Stimulated activated effector memory CD8-positive, alpha-beta T cell treated with anti-CD3 and anti-CD28 coated beads, Interleukin-12 subunit alpha, Interleukin-12 subunit beta, amount 100 ng/mL, for 72 hours (primary cell): ENCODE data around the gene ZFP36L2.

Experiments
- ATAC-seq: fragments of 150-1000 bp; cut with Tn5 transposase; 2 replicates; pipeline ENCODE4 v1.10.0; 2021
- DNase-seq, 2 donors: peaks; one replicate each; pipeline ENCODE4 v3.0.0; 2021 to 2022; ENCODE audit warnings: low spot score in 2 of 2
- H3K27ac Mint-ChIP-seq: one replicate; pipeline ENCODE4 v1.8.0; 2022; ENCODE audit warnings: mild to moderate bottlenecking, mixed read lengths
- H3K36me3 Mint-ChIP-seq: one replicate; pipeline ENCODE4 v1.8.0; 2022; ENCODE audit warnings: mild to moderate bottlenecking, mixed read lengths
- H3K4me1 Mint-ChIP-seq: one replicate; pipeline ENCODE4 v1.8.0; 2022; ENCODE audit warnings: mixed read lengths
- H3K4me3 Mint-ChIP-seq: one replicate; pipeline ENCODE4 v1.8.0; 2022; ENCODE audit warnings: mild to moderate bottlenecking, mixed read lengths
- H3K9me3 Mint-ChIP-seq: one replicate; pipeline ENCODE4 v1.8.0; 2022; ENCODE audit warnings: mixed read lengths

Gene ZFP36L2

GRCh38 chr2:43221763-43222474, 4.5 kb downstream of the ZFP36L2 start:
- Mint-ChIP-seq H3K27ac (peak overlapping the region; percentile 99), H3K4me3 (peak overlapping the region; percentile 85), H3K4me1 (peaks cover 52% of the 10 kb centered on the region), H3K9me3 (no peaks in the 10 kb centered on the region), H3K36me3 (peaks cover 86% of the 10 kb centered on the region)
- no peak for ATAC-seq
- peak; percentile 38 to 78 for DNase-seq

- H3K4me1 Mint-ChIP-seq, result peaks cover 52% of the 10 kb centered on the region
- H3K36me3 Mint-ChIP-seq, result peaks cover 79% of the 10 kb centered on the region
- H3K4me3 Mint-ChIP-seq, result peak overlapping the region; percentile 85
- H3K27ac Mint-ChIP-seq, result peak overlapping the region; percentile 99
- ATAC-seq (no peak), DNase-seq (peak in 1 of 2 donors; percentile 66)
- no peaks in the 10 kb centered on the region for H3K9me3 Mint-ChIP-seq
These were observed 5.2 kb downstream of the ZFP36L2 start for GRCh38 chr2:43221124-43221762.

DNA sequence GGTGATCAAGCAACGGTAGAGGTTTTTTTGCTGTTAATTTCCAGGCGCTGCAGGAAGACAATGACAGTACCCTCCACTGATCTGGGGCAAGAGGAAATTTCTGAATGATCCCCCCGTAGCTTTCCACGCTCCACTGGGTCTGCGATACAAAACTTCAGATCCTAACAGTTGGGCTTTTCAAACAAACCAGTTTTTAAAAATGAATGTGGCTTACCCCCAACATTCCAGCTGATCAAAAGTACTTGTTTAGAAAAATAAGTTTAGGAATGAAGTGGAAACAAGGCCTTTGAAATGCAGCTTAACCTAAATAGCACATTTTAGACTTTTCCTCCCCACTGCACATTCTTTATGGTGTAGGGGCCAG, 5.7 kb downstream of the ZFP36L2 start:
- peaks cover 74% of the 10 kb centered on the region for H3K36me3 Mint-ChIP-seq
- H3K4me1 Mint-ChIP-seq, result peaks cover 52% of the 10 kb centered on the region
- no peaks in the 10 kb centered on the region for H3K9me3 Mint-ChIP-seq
- DNase-seq (no peak), ATAC-seq (no peak)
- peak overlapping the region; percentile 99 for H3K27ac Mint-ChIP-seq
- H3K4me3 Mint-ChIP-seq, result peak overlapping the region; percentile 85

DNA sequence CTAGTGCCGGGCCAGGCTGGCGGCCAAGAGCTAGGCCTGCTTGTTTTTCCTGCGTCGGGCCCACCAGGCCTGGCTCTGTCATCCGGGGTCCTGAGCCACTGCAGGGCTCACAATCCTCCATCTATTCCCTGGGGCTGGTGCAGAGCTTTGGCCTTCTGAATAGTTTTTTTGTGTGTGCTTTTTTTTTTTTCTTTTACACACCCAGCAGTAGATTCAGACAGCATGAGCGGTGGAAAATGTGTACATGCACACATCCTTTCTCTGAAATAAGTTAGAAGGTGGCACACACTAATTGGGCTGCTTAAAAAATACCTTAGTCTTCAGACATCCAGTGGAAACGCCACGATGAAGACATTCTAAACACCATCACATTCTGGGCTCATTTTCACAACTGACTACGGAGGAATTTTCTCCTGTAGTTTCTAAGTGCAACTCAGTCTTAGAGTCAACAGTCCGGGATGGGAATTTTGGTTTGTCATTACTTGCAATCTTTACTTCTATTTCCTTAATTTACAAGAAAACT, 6.1 kb downstream of the ZFP36L2 start:
- Mint-ChIP-seq H3K4me3 (peak overlapping the region; percentile 85), H3K9me3 (no peaks in the 10 kb centered on the region), H3K4me1 (peaks cover 52% of the 10 kb centered on the region), H3K36me3 (peaks cover 70% of the 10 kb centered on the region), H3K27ac (peak overlapping the region; percentile 99)
- DNase-seq (no peak), ATAC-seq (no peak)

DNA sequence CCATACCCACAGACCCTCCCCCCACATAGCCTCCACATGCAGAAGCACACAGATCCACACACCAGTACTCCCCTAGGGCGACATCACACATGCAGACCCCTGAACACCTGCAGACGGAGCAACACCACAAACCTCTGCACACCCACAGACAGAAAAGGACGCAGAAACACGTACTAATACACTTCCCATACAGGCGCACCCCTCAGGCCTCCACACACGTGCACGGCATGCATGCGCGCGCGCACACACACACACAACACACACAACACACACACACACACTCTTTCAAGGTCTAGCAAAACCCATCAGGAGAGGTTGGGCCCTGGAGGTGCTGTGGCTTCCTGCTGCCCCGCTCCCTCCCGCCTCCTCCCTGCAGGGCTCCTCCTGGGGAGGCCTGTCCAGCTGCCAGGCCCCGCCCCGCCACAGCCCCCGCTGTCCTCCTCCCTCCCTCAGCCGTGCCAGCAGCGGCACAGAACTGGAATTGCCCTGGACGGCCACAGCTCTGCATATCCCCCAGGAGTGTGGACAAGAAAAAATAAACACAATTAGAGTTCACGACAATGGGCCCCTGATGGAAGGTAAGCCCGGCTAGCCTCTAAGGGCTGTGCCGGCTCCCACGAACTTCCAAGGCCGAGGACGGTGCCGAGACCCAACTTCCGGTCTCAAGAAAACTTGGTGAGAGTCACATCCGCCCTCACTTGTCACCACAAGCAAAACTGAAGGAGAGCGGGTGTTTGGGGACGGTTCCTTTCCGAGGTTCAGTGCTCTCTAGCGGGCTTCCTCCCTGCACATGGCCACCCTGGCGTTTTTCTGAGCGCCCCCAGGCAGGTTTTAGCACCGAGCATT, 6.8 kb downstream of the ZFP36L2 start:
- peaks cover 52% of the 10 kb centered on the region for H3K4me1 Mint-ChIP-seq
- peaks cover 63% of the 10 kb centered on the region for H3K36me3 Mint-ChIP-seq

DNA sequence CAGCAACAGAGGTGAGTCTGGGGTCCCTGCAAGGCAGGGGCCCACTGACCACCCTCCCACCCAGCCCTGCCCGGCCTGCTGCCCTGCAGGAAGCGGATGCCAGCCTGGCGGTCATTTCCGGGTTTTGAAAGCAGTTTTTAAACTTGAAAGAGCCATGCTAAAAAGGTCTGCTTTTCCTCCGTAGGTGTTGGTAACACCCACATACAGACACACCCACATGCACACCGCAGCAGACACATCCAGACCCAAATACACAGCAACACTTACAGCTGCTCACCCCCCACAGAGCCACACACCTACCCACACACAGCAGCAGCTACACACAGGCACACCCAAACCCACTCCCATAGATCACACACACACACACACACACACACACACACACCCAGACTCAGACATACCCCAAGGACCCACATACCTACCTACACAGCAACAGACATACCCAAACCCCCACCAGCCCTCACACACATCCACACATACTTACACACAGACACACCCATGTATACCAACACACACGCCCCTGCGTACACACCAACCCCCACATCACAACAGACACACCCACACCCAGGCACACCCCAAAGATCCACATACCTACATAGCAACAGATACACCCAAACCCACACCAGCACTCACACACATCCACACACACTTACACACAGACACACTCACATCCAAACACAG, 7.6 kb downstream of the ZFP36L2 start:
- Mint-ChIP-seq H3K4me3 (peak overlapping the region; percentile 85), H3K36me3 (peaks cover 55% of the 10 kb centered on the region), H3K27ac (peak overlapping the region; percentile 99), H3K9me3 (no peaks in the 10 kb centered on the region), H3K4me1 (peaks cover 46% of the 10 kb centered on the region)
- peak; percentile 44 for ATAC-seq
- DNase-seq, result peak; percentile 25 to 77

More for the DNA sequence above, 6.8 kb downstream of the ZFP36L2 start:
- Mint-ChIP-seq H3K27ac (peak overlapping the region; percentile 99), H3K9me3 (no peaks in the 10 kb centered on the region), H3K4me3 (peak overlapping the region; percentile 85)
- ATAC-seq (peak; percentile 75), DNase-seq (peak; percentile 68 to 88)

DNA sequence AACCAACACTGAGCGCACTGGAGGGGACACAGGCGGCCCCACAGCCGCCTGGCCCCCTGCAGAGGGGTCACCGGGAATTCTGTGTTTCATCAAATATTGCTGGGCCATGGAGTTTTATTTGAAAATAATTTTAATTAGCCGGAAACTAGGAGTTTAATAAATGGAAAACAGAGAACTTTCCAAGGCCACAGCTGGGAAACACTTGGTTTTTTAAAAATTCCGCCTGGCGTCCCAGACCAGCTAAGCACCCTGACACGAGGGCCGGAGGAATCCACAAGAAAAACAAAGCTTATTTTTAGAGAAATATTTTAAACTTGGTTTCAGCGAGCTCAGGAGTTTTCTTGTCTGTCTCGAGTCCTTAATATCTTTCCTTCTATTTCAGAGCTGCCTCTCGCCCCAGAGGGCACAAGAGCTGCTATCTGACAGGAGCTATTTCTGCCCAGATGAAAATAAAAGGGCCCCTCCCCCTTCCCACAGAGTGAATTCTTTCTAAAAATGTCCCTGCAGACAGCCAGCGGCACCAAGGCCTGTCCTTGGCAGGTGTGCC, 8.2 kb downstream of the ZFP36L2 start:
- Mint-ChIP-seq H3K4me3 (peak overlapping the region; percentile 85), H3K36me3 (peaks cover 49% of the 10 kb centered on the region), H3K27ac (peak overlapping the region; percentile 99), H3K4me1 (peaks cover 46% of the 10 kb centered on the region), H3K9me3 (no peaks in the 10 kb centered on the region)
- DNase-seq, result no peak
- ATAC-seq, result no peak

DNA sequence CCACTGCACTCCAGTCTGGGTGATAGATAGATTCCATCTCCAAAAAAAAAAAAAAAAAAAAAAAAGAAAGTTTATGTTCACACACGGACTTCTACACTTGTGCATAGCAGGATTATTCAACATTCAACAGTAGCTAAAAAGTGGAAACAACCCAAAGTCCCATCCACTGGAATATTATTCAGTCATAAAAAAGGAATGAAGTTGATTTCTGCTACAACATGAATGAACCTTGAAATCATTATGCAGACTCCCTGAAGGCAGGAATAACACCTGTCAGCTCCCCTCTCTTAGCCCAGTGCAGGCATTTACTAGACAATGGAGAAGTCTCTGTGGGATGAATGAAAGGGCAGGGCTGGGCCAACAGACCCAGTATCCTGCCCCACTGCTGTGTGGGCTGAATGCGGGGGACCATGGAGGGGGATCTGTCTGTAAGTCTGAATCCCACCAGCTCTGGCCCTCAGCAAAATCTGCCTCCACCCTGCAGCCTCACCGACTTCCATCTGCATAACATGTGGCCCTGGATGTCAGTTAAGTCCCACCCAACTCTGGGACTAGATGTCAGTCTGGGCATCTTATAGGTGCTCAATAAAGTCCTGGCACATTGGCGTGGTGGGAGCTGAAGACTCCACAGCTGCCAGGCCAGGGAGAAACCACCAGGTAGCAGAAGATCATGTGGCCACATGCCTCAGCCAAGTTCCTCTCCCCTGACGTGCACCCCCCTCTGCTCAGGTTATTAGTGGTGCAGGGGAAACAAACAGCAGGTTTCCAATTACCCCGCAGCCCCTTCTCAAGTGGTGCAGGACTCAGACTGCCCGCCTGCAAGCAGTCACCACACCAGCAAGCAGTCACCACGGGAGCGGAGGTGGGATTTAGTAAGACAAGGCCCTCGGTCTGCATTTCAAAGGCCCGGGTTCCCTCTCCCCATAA, 8.9 kb downstream of the ZFP36L2 start:
- ATAC-seq, result no peak
- DNase-seq, result no peak
- Mint-ChIP-seq H3K9me3 (no peaks in the 10 kb centered on the region), H3K36me3 (peaks cover 42% of the 10 kb centered on the region), H3K27ac (no peak overlapping the region), H3K4me3 (peak overlapping the region; percentile 85), H3K4me1 (peaks cover 49% of the 10 kb centered on the region)

- Mint-ChIP-seq H3K36me3 (peaks cover 33% of the 10 kb centered on the region), H3K4me3 (no peak overlapping the region), H3K4me1 (peaks cover 44% of the 10 kb centered on the region), H3K27ac (no peak overlapping the region), H3K9me3 (no peaks in the 10 kb centered on the region)
- DNase-seq (no peak), ATAC-seq (no peak)
These were observed 9.8 kb downstream of the ZFP36L2 start for GRCh38 chr2:43216629-43217028.

- no peak for ATAC-seq
- no peak overlapping the region for H3K4me3 Mint-ChIP-seq
These were observed 10.6 kb downstream of the ZFP36L2 start for GRCh38 chr2:43215673-43216255.

GRCh38 chr2:43214253-43214652, 12.2 kb downstream of the ZFP36L2 start:
- Mint-ChIP-seq H3K9me3 (no peaks in the 10 kb centered on the region), H3K36me3 (peaks cover 9% of the 10 kb centered on the region), H3K4me3 (no peak overlapping the region), H3K27ac (no peak overlapping the region), H3K4me1 (peaks cover 39% of the 10 kb centered on the region)
- ATAC-seq (no peak), DNase-seq (no peak)

More at GRCh38 chr2:43215673-43216255, 10.6 kb downstream of the ZFP36L2 start:
- Mint-ChIP-seq H3K36me3 (peaks cover 25% of the 10 kb centered on the region), H3K9me3 (no peaks in the 10 kb centered on the region), H3K27ac (no peak overlapping the region), H3K4me1 (peaks cover 39% of the 10 kb centered on the region)
- no peak for DNase-seq

DNA sequence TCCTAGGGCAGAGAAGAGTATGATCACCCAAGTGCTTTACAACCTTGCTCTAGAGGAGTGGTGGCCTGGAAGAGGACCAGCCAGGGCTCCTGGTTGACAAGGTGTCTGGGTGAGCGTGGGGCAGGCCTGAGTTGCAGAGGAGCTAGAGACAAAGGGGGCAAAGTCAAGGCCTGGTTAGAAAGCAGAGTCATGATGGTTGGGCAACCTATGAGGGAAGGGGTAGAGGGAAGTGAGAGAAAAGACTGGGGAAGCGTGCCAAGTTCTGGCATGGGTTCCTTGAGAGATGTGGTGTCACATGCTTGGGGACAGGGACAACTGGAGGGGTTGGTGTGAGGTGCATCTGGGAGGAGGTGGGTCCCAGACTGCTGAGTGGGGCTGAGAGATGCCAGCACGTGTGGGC, 13.5 kb downstream of the ZFP36L2 start:
- ATAC-seq, result peak; percentile 31
- no peaks in the 10 kb centered on the region for H3K9me3 Mint-ChIP-seq
- peak overlapping the region; percentile 75 for H3K27ac Mint-ChIP-seq

DNA sequence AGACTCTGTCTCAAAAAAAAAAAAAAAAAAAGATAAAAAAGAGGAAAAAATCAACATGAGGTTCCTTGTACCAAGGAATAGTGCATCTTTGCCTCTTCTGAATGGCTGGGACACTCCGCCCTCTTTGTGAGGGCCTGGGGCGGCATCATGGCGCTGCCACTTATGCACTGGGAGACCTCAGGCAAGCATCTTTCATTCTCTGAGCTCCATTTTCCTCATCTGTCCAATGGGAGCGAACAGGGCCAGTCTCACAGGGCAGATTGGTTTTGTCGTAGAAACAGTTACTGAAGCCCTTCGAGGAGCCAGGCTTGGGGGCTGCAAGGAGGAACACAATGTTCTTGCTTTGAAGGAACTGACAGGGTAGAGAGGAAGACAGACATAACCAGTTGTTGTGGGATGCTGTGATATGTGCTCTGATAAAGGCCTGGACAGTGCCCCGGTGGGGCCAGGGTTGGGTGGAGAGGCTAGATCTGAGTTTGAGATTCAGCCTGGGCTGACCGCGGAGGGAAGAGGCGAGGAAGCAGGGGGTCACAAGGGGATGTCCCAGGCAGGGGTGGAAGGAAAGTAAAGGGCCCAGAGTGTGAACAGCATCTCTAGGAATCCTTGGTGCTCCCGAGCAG, 14.1 kb downstream of the ZFP36L2 start:
- peak overlapping the region; percentile 75 for H3K27ac Mint-ChIP-seq
- H3K36me3 Mint-ChIP-seq, result no peaks in the 10 kb centered on the region
- peaks cover 34% of the 10 kb centered on the region for H3K4me1 Mint-ChIP-seq
- ATAC-seq (no peak), DNase-seq (no peak)
- no peaks in the 10 kb centered on the region for H3K9me3 Mint-ChIP-seq
- H3K4me3 Mint-ChIP-seq, result no peak overlapping the region

More for the DNA sequence above, 13.5 kb downstream of the ZFP36L2 start:
- H3K36me3 Mint-ChIP-seq, result no peaks in the 10 kb centered on the region
- no peak overlapping the region for H3K4me3 Mint-ChIP-seq
- DNase-seq, result no peak
- H3K4me1 Mint-ChIP-seq, result peaks cover 34% of the 10 kb centered on the region
